ENCODE measurements around the gene GATA1.

The GATA1 gene

GRCh38 chrX:48786825-48787504 lies 575 bp downstream of the GATA1 start:
- ChIA-PET CTCF (no interaction called here), POLR2A (no interaction called here)
- no peak for DNase-seq (ENCODE audit: low read depth, low spot score)
- TF ChIP-seq CTCF (IDR thresholded peaks at IDR 0.05; ENCODE audit: insufficient read depth, low read length, missing control alignments): no peak
- no peak overlapping the region for H3K4me3 ChIP-seq (ENCODE audit: low read depth, low read length)

GRCh38 chrX:48787505-48788443 lies 1.4 kb downstream of the GATA1 start:
- DNase-seq (ENCODE audit: low read depth, low spot score): no peak
- CTCF ChIA-PET: no interaction called here
- TF ChIP-seq CTCF (IDR thresholded peaks at IDR 0.05; ENCODE audit: insufficient read depth, low read length, missing control alignments): no peak
- no peak overlapping the region for H3K4me3 ChIP-seq (ENCODE audit: low read depth, low read length)
- POLR2A ChIA-PET: no interaction called here

GRCh38 chrX:48789366-48790220 lies 3.2 kb downstream of the GATA1 start:
- no peak for DNase-seq (ENCODE audit: low read depth, low spot score)
- TF ChIP-seq CTCF (IDR thresholded peaks at IDR 0.05; ENCODE audit: insufficient read depth, low read length, missing control alignments): no peak
- H3K4me3 ChIP-seq (ENCODE audit: low read depth, low read length): no peak overlapping the region
- POLR2A ChIA-PET: no interaction called here
- CTCF ChIA-PET: no interaction called here

GRCh38 chrX:48790477-48790876 lies 4.1 kb downstream of the GATA1 start:
- DNase-seq (ENCODE audit: low read depth, low spot score): no peak
- ChIA-PET CTCF (no interaction called here), POLR2A (no interaction called here)
- TF ChIP-seq CTCF (IDR thresholded peaks at IDR 0.05; ENCODE audit: insufficient read depth, low read length, missing control alignments): no peak
- H3K4me3 ChIP-seq (ENCODE audit: low read depth, low read length): no peak overlapping the region

- POLR2A ChIA-PET: no interaction called here
- no peak for TF ChIP-seq CTCF (IDR thresholded peaks at IDR 0.05; ENCODE audit: insufficient read depth, low read length, missing control alignments)
- CTCF ChIA-PET: no interaction called here
- DNase-seq (ENCODE audit: low read depth, low spot score): no peak
- no peak overlapping the region for H3K4me3 ChIP-seq (ENCODE audit: low read depth, low read length)
Measured at GRCh38 chrX:48791063-48791820, 4.9 kb downstream of the GATA1 start.
